H1 (cell line): ENCODE data around the gene OR1S2. TPM values are rescaled to one million over a fixed set of nuclear protein-coding genes. Genes with fewer than 3 reads are reported as not detected.

Source experiments
- CTCF ChIA-PET: fragments of 300-600 bp; sonication (Branson Sonifier 250); formaldehyde crosslinking; loops from one replicate; lab custom pipeline; 2021; ENCODE audit not compliant: partially characterized antibody; lab: Charles Lee
- POLR2A ChIA-PET: fragments of 300-600 bp; sonication (Branson Sonifier 250); formaldehyde crosslinking; loops from one replicate; lab custom pipeline; 2021; ENCODE audit warnings: inconsistent platforms; ENCODE audit not compliant: partially characterized antibody; lab: Charles Lee
- DNase-seq, 2 experiments: peaks; one replicate each; pipeline versions ENCODE4 v3.0.0 to v3.0.0-alpha.2; 2010 to 2022; ENCODE audit warnings: low spot score in 2 of 2, low read depth in 1 of 2, mixed read lengths in 1 of 2
- FAIRE-seq: peaks from 2 replicates; lab custom pipeline; 2011; peaks lifted over from hg19 to GRCh38; lab: Jason Lieb, UNC
- H2AFZ ChIP-seq: 2 replicates; pipeline ENCODE4 v1.8.1; 2012; ENCODE audit warnings: low read length, inconsistent platforms
- H2AK5ac ChIP-seq: 2 replicates; pipeline ENCODE4 v1.6.1; 2013; ENCODE audit warnings: low read depth, low read length
- H2BK120ac ChIP-seq: replicated peaks from 2 replicates; pipeline ENCODE3; 2013; ENCODE audit warnings: low read depth, low read length, inconsistent platforms
- H2BK12ac ChIP-seq: 2 replicates; pipeline ENCODE4 v1.6.1; 2013; ENCODE audit warnings: low read depth, low read length
- H2BK15ac ChIP-seq: 2 replicates; pipeline ENCODE4 v1.6.1; 2013; ENCODE audit warnings: low read length
- H2BK20ac ChIP-seq: 2 replicates; pipeline ENCODE4 v1.6.1; 2013; ENCODE audit warnings: low read length
- H2BK5ac ChIP-seq: 2 replicates; pipeline ENCODE4 v1.6.1; 2013; ENCODE audit warnings: low read depth, low read length
- H3K14ac ChIP-seq: 2 replicates; pipeline ENCODE4 v1.6.1; 2013; ENCODE audit warnings: inconsistent platforms; ENCODE audit not compliant: insufficient read length
- H3K18ac ChIP-seq: 2 replicates; pipeline ENCODE4 v1.6.1; 2013; ENCODE audit warnings: low read length; ENCODE audit errors: extremely low read depth
- H3K23ac ChIP-seq: 2 replicates; pipeline ENCODE4 v1.6.1; 2013; ENCODE audit warnings: inconsistent platforms; ENCODE audit not compliant: insufficient read length
- H3K23me2 ChIP-seq: 2 replicates; pipeline ENCODE4 v1.6.1; 2013; ENCODE audit warnings: low read depth, low read length
- H3K27ac ChIP-seq: 2 replicates; pipeline ENCODE4 v1.6.1; 2011; ENCODE audit warnings: low read depth, low read length, inconsistent platforms
- H3K27me3 ChIP-seq, 4 experiments: replicated peaks in 1 of 4; 1 replicate in 1 of 4; 2 replicates in 3 of 4; pipeline versions ENCODE4 v1.6.1 to v1.8.1; 2011 to 2013; ENCODE audit warnings: low read length in 3 of 4, mild to moderate bottlenecking in 3 of 4, inconsistent platforms in 2 of 4, mixed read lengths in 2 of 4, moderate library complexity in 1 of 4; ENCODE audit not compliant: control insufficient read depth in 3 of 4, insufficient read depth in 3 of 4; ENCODE audit errors: extremely low read depth in 1 of 4
- H3K36me3 ChIP-seq, 4 experiments: 2 replicates each; pipeline versions ENCODE4 v1.6.1 to v1.8.1; 2011 to 2013; ENCODE audit warnings: mild to moderate bottlenecking in 4 of 4, low read length in 3 of 4, moderate library complexity in 2 of 4, control low read depth in 1 of 4, inconsistent platforms in 1 of 4; ENCODE audit not compliant: insufficient read depth in 4 of 4, control insufficient read depth in 2 of 4
- H3K4ac ChIP-seq: replicated peaks from 2 replicates; pipeline ENCODE3; 2013; ENCODE audit warnings: low read length, low read depth, mixed read lengths, inconsistent platforms; ENCODE audit not compliant: insufficient read length
- H3K4me1 ChIP-seq, 4 experiments: replicated peaks in 1 of 4; 1 replicate in 1 of 4; 2 replicates in 3 of 4; pipeline versions ENCODE4 v1.6.1 to v1.8.1; 2011 to 2013; ENCODE audit warnings: low read length in 3 of 4, inconsistent platforms in 2 of 4, mixed read lengths in 1 of 4; ENCODE audit not compliant: insufficient read depth in 4 of 4, control insufficient read depth in 3 of 4
- H3K4me2 ChIP-seq, 2 experiments: 2 replicates each; pipeline versions ENCODE4 v1.6.1 to v1.8.1; 2011 to 2013; ENCODE audit warnings: low read depth in 2 of 2, low read length in 2 of 2, control low read depth in 1 of 2, inconsistent platforms in 1 of 2, mild to moderate bottlenecking in 1 of 2; ENCODE audit not compliant: insufficient read depth in 1 of 2
- H3K4me3 ChIP-seq, 4 experiments: fragments of 200-600, 300-600 bp in 1 of 4; sonication (generic), shearing (Covaris generic), sonication (Bioruptor Twin) in 1 of 4; 2 replicates each; pipeline versions ENCODE4 v1.5.1 to v1.8.1; 2011 to 2016; ENCODE audit warnings: low read length in 4 of 4, low read depth in 3 of 4, control low read depth in 2 of 4, inconsistent platforms in 2 of 4, mild to moderate bottlenecking in 2 of 4, mixed read lengths in 1 of 4, moderate library complexity in 1 of 4; ENCODE audit not compliant: insufficient read depth in 2 of 4; ENCODE audit errors: extremely low read depth in 1 of 4
- H3K56ac ChIP-seq: replicated peaks from 2 replicates; pipeline ENCODE3; 2013; ENCODE audit warnings: low read depth, mild to moderate bottlenecking, mixed read lengths, low read length, inconsistent platforms; ENCODE audit not compliant: insufficient read length
- H3K79me1 ChIP-seq: 2 replicates; pipeline ENCODE4 v1.6.1; 2013; ENCODE audit warnings: low read depth, low read length, control low read depth
- H3K79me2 ChIP-seq, 2 experiments: 2 replicates each; pipeline versions ENCODE4 v1.6.1 to v1.8.1; 2012 to 2013; ENCODE audit warnings: low read length in 2 of 2, mild to moderate bottlenecking in 2 of 2, inconsistent platforms in 1 of 2; ENCODE audit not compliant: insufficient read depth in 2 of 2, control insufficient read depth in 1 of 2
- H3K9ac ChIP-seq, 4 experiments: replicated peaks in 1 of 4; 1 replicate in 1 of 4; 2 replicates in 3 of 4; pipeline versions ENCODE4 v1.6.1 to v1.8.1; 2011 to 2013; ENCODE audit warnings: low read depth in 3 of 4, low read length in 3 of 4, control low read depth in 2 of 4, mild to moderate bottlenecking in 2 of 4, moderate library complexity in 2 of 4, inconsistent platforms in 1 of 4; ENCODE audit errors: extremely low read depth in 1 of 4
- H3K9me3 ChIP-seq, 2 experiments: 2 replicates each; pipeline versions ENCODE4 v1.6.1 to v1.8.1; 2012 to 2013; ENCODE audit warnings: mild to moderate bottlenecking in 2 of 2, moderate library complexity in 2 of 2, control low read depth in 1 of 2, inconsistent platforms in 1 of 2, low read depth in 1 of 2, low read length in 1 of 2, mixed read lengths in 1 of 2; ENCODE audit not compliant: insufficient read depth in 2 of 2
- H4K20me1 ChIP-seq, 2 experiments: replicated peaks in 1 of 2; 2 replicates each; pipeline versions ENCODE3 to v1.8.1; 2011 to 2013; ENCODE audit warnings: inconsistent platforms in 2 of 2, low read length in 2 of 2, mild to moderate bottlenecking in 1 of 2; ENCODE audit not compliant: insufficient read depth in 2 of 2, control insufficient read depth in 1 of 2
- H4K5ac ChIP-seq: 2 replicates; pipeline ENCODE4 v1.6.1; 2013; ENCODE audit warnings: low read length, low read depth, mixed read lengths, inconsistent platforms; ENCODE audit not compliant: insufficient read length
- H4K8ac ChIP-seq: 2 replicates; pipeline ENCODE4 v1.8.0; 2013; ENCODE audit warnings: mild to moderate bottlenecking, moderate library complexity, low read length, inconsistent platforms; ENCODE audit not compliant: insufficient read depth; ENCODE audit errors: extremely low read depth
- H4K91ac ChIP-seq: replicated peaks from 2 replicates; pipeline ENCODE3; 2013; ENCODE audit warnings: low read length, mixed read lengths, inconsistent platforms; ENCODE audit not compliant: insufficient read length
- ATF3 ChIP-seq: IDR thresholded peaks from 2 replicates; pipeline ENCODE4 v1.6.1; 2011; ENCODE audit warnings: low read depth, mild to moderate bottlenecking, low read length; ENCODE audit not compliant: insufficient read depth
- BACH1 ChIP-seq: IDR thresholded peaks from 2 replicates; pipeline ENCODE4 v1.6.1; 2012; ENCODE audit warnings: low read length, improper control_type of control experiment
- EZH2 ChIP-seq: fragments of 200-600 bp; sonication (generic); IDR thresholded peaks from 2 replicates; pipeline ENCODE4 v1.7.1; 2012; ENCODE audit warnings: low read depth, mild to moderate bottlenecking, moderate library complexity, low read length, inconsistent platforms; ENCODE audit not compliant: severe bottlenecking
- HDAC6 ChIP-seq: IDR thresholded peaks from one replicate; pipeline ENCODE4 v1.7.1; 2012; ENCODE audit warnings: low read depth, mild to moderate bottlenecking, inconsistent platforms, low read length, moderate library complexity
- KDM4A ChIP-seq: IDR thresholded peaks from one replicate; pipeline ENCODE4 v1.7.1; 2012; ENCODE audit warnings: low read depth, mild to moderate bottlenecking, moderate library complexity, low read length, inconsistent platforms; ENCODE audit not compliant: severe bottlenecking
- SIX5 ChIP-seq: IDR thresholded peaks from 2 replicates; pipeline ENCODE4 v1.6.1; 2011; ENCODE audit warnings: mild to moderate bottlenecking, low read depth, low read length
- SP1 ChIP-seq: IDR thresholded peaks from 2 replicates; pipeline ENCODE4 v1.6.1; 2011; ENCODE audit warnings: low read depth, low read length
- TAF7 ChIP-seq: optimal IDR thresholded peaks from 2 replicates; pipeline ENCODE3; 2011; ENCODE audit warnings: low read depth, mild to moderate bottlenecking, inconsistent platforms, low read length, moderate library complexity, borderline replicate concordance
- TBP ChIP-seq: IDR thresholded peaks from 2 replicates; pipeline ENCODE4 v1.6.1; 2011; ENCODE audit warnings: low read depth, low read length, improper control_type of control experiment
- long read RNA-seq, 2 experiments: library from RNA in 1 of 2; library from capped mRNA in 1 of 2; stranded (forward); transcript quantifications; one replicate each; pipeline ENCODE4 v2.0.0, GENCODE V29; 2021; ENCODE audit warnings: inconsistent platforms in 1 of 2
- polyA minus RNA-seq, 3 experiments: library from RNA; depleted of rRNA, polyadenylated mRNA; stranded (reverse); fragments of >200 nt; gene quantifications; 1 replicate in 2 of 3; 2 replicates in 1 of 3; pipeline ENCODE4 v1.2.3, GENCODE V29; 2011
- polyA plus RNA-seq, 7 experiments: library from polyadenylated mRNA; depleted of rRNA in 3 of 7; stranded (reverse) in 5 of 7; unstranded in 2 of 7; fragments of >200 nt in 5 of 7; fragments of 200-250 nt in 2 of 7; gene quantifications; 1 replicate in 5 of 7; 2 replicates in 1 of 7; 4 replicates in 1 of 7; pipeline versions ENCODE4 v1.2.1 to v1.2.3, GENCODE V29; 2011 to 2013; ENCODE audit warnings: missing spikeins in 2 of 7, mixed read lengths in 2 of 7
- total RNA-seq: library from RNA; stranded (reverse); fragmentation: NEBNext Ultra II Directional; extraction: Animal tissue kit (Norgen Biotek cat#: 25700); gene quantifications from 2 replicates; pipeline ENCODE4 v1.2.1, GENCODE V29; 2021
- TF ChIP-seq, protein P1 (sequence below): IDR thresholded peaks from 2 replicates; pipeline ENCODE4 v1.6.1; 2012; ENCODE audit warnings: inconsistent platforms

Gene OR1S2, protein sequence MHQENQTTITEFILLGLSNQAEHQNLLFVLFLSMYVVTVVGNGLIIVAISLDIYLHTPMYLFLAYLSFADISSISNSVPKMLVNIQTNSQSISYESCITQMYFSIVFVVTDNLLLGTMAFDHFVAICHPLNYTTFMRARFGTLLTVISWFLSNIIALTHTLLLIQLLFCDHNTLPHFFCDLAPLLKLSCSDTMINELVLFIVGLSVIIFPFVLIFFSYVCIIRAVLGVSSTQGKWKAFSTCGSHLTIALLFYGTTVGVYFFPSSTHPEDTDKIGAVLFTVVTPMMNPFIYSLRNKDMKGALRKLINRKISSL
- not detected in 2 replicates for total RNA-seq
- not detected in 2 replicates for polyA plus RNA-seq (2011; rRNA removed)
- not detected for polyA plus RNA-seq (2011; cell fraction: cytosol; rRNA removed)
- polyA plus RNA-seq (2011; cell fraction: nucleus; rRNA removed) = not detected
- polyA plus RNA-seq (2012, experiment 1 of 2) = not detected in 4 replicates
- not detected for polyA plus RNA-seq (2012, experiment 2 of 2)
- polyA plus RNA-seq (2013, experiment 1 of 2) = not detected
- polyA plus RNA-seq (2013, experiment 2 of 2) = not detected
- polyA minus RNA-seq (2011; rRNA and poly(A)+ RNA removed) = not detected in 2 replicates
- polyA minus RNA-seq (2011; cell fraction: cytosol; rRNA and poly(A)+ RNA removed) = not detected
- not detected for polyA minus RNA-seq (2011; cell fraction: nucleus; rRNA and poly(A)+ RNA removed)
- long read RNA-seq, experiment 1 = 0 reads
- long read RNA-seq, experiment 2 = 0 reads

DNA sequence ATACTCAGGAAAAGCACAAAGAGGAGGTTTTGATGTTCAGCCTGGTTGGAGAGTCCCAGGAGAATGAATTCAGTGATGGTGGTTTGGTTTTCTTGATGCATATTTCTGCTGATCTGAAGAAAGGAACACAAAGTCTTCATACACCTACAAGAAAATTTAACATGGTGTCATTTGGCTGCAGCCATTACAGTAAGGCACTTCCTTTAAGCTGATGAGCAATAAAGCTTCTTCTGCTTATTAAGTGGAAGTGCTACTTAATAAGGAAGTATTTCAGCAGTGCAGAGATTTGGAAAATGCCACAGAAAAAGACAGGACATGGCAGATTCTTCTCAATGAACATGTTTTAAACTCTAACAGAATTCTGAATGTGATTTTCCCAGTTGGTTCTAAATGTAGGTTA is at the start of gene OR1S2:
Gene OR1S2, minus strand, starts transcription at position 101 of the 400 bp plus-strand sequence. Its CDS starts 0 bp downstream, at position 101.
- H3K4me2 ChIP-seq = no peak within 1 kb of the TSS
- no peaks in the 10 kb centered on the region for H3K79me2 ChIP-seq
- H3K4ac ChIP-seq = no peak within 1 kb of the TSS
- H2AFZ ChIP-seq = no peak within 1 kb of the TSS
- ChIA-PET CTCF (no interaction called here), POLR2A (no interaction called here)
- no peaks in the 10 kb centered on the region for H3K79me1 ChIP-seq
- no peaks in the 10 kb centered on the region for H4K20me1 ChIP-seq
- H4K91ac ChIP-seq = no peak within 1 kb of the TSS
- H3K56ac ChIP-seq = no peak within 1 kb of the TSS
- H3K18ac ChIP-seq = no peak within 1 kb of the TSS
- H3K27me3 ChIP-seq = no peaks in the 10 kb centered on the region
- H3K4me1 ChIP-seq = no peaks in the 10 kb centered on the region
- H3K4me3 ChIP-seq = no peak within 1 kb of the TSS
- H2BK15ac ChIP-seq = no peak within 1 kb of the TSS
- no peak within 1 kb of the TSS for H4K8ac ChIP-seq
- H2BK5ac ChIP-seq = no peak within 1 kb of the TSS
- H3K14ac ChIP-seq = no peak within 1 kb of the TSS
- H3K27ac ChIP-seq = no peak within 1 kb of the TSS
- H2BK20ac ChIP-seq = no peak within 1 kb of the TSS
- no peaks in the 10 kb centered on the region for H3K23me2 ChIP-seq
- FAIRE-seq (no peak), DNase-seq (no peak)
- peaks cover 4 to 23% of the 10 kb centered on the region in 2 experiments; a peak in 1 of 4 replicates for H3K9me3 ChIP-seq
- no peak within 1 kb of the TSS for H2AK5ac ChIP-seq
- H3K36me3 ChIP-seq = no peaks in the 10 kb centered on the region
- no peak within 1 kb of the TSS for H4K5ac ChIP-seq
- no peak within 1 kb of the TSS for H2BK12ac ChIP-seq
- H2BK120ac ChIP-seq = no peak within 1 kb of the TSS
- H3K23ac ChIP-seq = no peak within 1 kb of the TSS
- H3K9ac ChIP-seq = no peak within 1 kb of the TSS
- no peak for TF ChIP-seq KDM4A
- no peak for TF ChIP-seq HDAC6
- TF ChIP-seq, protein P1, sequence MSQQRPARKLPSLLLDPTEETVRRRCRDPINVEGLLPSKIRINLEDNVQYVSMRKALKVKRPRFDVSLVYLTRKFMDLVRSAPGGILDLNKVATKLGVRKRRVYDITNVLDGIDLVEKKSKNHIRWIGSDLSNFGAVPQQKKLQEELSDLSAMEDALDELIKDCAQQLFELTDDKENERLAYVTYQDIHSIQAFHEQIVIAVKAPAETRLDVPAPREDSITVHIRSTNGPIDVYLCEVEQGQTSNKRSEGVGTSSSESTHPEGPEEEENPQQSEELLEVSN = no peak
- no peak for TF ChIP-seq SIX5
- TF ChIP-seq SP1 = no peak
- TF ChIP-seq BACH1 = no peak
- no peak for TF ChIP-seq EZH2
- TF ChIP-seq ATF3 = no peak
- TF ChIP-seq TAF7 = no peak
- TF ChIP-seq TBP = no peak
